ENCODE data around the gene ZNF407.

ZNF407 gene

DNA sequence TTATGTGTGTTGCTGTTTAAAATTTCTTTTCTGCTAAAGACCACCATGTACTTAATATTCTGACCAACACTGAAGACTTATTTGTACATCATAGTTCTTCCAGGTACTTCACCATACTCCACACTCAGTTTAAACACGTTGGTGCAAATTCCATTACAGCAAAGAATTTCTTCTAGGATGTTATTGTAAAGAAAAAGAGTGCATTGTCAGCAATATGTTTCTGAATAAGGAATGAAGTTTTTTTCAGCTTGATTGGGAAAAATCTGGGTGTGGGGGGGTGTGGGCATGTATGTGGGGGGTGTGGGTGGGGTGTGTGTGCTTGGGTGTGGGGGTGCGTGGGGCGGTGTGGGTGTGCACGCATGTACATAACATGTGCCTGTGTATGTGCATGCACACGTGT lies 447.1 kb downstream of the ZNF407 start:
- no peak for DNase-seq (ENCODE audit: low read depth in 2 of 3, low spot score in 2 of 3)

DNA sequence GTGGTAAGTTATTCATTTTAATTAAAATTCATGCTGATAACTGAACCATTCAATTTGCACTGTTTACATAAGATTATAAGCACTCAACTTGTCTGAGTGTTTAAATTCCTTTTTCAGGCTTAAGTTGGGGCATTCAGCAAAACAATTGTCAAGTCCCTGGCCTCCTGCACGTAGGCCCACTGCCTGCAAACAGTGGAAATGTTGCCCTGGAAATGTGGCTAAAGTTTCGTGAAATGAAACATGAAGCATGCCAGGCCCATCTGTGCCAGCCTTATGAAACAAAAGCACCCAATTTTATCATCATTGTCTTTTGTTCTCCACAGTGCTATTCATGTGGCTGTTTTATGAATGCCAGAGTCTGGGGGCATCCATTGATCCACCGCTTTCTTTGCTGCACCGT lies 447.6 kb downstream of the ZNF407 start:
- DNase-seq (ENCODE audit: low read depth in 2 of 3, low spot score in 2 of 3) = no peak

GRCh38 chr18:75047240-75047961 lies 449.7 kb downstream of the ZNF407 start:
- DNase-seq (ENCODE audit: low read depth in 2 of 3, low spot score in 2 of 3) = no peak

DNA sequence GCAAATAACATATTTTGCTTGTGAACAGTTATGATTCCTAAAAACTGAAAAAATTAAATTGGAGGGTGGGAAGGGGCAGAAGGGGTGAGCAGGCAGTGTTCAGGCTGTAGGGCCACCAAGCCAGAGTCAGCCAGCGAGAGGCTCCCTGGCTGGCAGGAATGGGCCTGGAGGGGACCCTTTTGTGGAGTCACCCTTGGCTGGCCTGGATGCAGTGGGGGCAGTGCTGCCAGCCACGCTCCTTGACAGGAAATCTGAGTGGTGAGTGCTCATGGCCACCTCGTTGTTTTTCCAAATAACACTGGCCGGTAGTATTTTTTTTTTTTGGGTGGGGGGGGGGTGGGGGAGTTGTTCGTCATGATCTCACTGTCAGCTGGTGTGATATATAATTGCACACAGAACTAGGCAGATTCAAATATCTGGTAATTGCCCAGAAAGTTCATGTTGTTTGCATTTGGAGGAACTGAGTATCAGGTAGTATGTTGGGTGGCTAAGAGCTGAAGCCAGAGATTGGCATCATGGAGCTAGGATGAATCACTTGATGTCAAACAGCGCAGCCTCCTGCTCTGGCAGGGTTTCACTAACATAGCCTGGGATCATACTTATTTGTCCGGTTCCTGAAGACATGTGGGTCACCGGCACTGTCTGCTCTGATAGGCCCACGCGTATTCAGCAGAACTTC lies 451.2 kb downstream of the ZNF407 start:
- no peak for DNase-seq (ENCODE audit: low read depth in 2 of 3, low spot score in 2 of 3)

GRCh38 chr18:75049455-75049789 lies 451.8 kb downstream of the ZNF407 start:
- DNase-seq (ENCODE audit: low read depth in 2 of 3, low spot score in 2 of 3) = no peak

DNA sequence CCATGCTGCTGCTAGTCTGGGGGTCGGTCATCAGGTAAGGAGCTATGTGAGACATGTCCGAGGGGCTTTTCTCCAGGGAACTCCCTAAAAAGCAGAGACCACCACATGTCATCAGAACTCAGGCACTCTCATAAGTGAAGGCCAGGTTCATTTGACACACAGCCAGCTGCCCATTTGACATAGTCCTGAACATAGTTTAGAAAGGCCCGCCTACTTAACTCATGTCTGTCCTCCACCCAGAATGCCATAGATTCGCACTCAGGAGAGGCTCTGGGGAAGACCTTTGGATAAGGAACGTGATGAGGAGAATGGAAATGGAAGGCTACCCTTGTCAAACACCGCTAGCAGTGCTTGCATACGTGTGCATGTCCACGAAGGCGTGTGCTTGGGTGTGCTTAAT lies 454.1 kb downstream of the ZNF407 start:
- DNase-seq (ENCODE audit: low read depth in 2 of 3, low spot score in 2 of 3) = no peak

DNA sequence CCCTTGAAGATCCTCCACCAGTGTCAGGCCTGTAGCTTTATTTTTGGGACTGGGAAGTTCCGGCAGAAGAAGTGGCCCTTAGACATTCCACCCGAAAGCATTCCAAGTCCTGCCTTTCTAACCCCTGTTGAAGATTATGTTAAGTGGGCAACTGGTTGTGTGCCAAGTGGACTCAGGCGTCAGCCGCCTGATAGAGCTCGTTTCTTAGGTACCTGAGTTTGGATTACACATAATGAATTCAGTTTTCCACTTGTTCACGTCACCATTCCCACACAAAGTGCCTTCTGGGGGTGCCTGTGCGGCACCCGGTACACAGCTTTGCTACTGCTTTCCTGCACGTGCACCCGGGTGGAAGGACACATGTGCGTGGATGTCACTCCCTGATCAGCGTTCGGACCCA lies 454.8 kb downstream of the ZNF407 start:
- no peak for DNase-seq (ENCODE audit: low read depth in 2 of 3, low spot score in 2 of 3)

DNA sequence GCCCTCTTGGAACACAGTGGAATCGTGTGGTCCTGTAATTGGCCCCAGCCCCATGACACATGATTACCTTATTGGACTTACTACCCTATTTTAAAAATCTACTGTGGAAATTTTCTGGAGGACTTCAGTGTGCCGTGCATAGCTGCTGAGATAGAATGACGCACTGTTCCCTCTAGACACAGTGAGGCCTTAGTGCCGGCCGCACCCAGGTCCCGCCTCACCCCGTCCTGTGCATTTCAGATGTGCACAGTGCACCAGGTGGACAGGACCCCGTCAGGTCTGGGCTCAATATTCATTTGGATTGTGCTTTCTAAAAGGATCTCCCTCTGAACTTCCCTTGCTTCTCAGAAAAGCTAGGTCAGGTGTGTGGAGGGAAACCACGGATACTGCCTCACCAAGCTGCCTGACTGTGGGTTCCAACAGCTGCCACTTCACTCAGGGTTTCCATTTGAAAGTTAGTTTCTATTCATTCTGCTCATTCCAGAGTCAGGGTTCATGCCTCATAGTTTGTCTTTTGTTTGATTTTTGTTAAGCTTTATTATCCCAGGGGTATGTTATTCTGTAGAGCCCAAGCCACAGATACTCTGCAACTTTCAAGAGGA lies 455.5 kb downstream of the ZNF407 start:
- DNase-seq (ENCODE audit: low read depth in 2 of 3, low spot score in 2 of 3) = no peak

GRCh38 chr18:75054046-75054445 lies 456.4 kb downstream of the ZNF407 start:
- DNase-seq (ENCODE audit: low read depth in 2 of 3, low spot score in 2 of 3) = no peak

DNA sequence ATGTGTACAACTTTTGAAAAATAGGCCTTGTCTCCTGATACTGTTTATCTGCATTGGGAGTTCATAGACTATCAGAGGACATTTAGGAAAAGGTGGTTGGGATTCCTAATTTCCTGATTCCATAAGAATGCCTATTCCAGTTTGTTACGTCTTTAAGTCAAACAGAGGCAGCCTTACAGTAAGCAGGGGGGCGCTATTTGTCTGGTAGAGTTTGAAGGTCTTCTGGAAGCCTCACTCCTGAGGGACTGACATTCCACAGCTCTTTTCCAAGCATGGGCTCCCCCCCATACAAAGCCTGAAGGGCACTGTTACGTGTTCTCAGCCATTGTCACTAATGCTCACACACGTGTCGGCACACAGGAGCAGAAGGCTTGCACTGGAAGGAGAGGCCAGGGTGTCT lies 456.9 kb downstream of the ZNF407 start:
- DNase-seq (ENCODE audit: low read depth in 2 of 3, low spot score in 2 of 3) = no peak

GRCh38 chr18:75057169-75057960 lies 459.7 kb downstream of the ZNF407 start:
- DNase-seq (ENCODE audit: low read depth in 2 of 3, low spot score in 2 of 3) = no peak

GRCh38 chr18:75060185-75060584 lies 462.5 kb downstream of the ZNF407 start:
- no peak for DNase-seq (ENCODE audit: low read depth in 2 of 3, low spot score in 2 of 3)

GRCh38 chr18:75062297-75062886 lies 464.7 kb downstream of the ZNF407 start:
- DNase-seq (ENCODE audit: low read depth in 2 of 3, low spot score in 2 of 3) = no peak

DNA sequence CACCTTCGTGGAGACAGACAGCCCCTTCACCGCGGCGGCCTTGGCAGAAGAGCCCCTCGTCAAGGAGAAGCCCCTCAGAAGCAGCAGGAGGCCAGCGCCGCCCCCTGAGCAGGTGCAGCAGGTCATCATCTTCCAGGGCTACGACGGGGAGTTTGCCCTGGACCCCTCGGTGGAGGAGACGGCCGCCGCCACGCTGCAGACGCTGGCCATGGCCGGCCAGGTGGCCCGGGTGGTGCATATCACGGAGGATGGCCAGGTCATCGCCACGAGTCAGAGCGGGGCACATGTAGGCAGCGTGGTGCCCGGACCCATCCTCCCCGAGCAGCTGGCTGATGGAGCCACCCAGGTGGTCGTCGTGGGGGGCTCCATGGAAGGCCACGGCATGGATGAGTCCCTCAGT lies 465.5 kb downstream of the ZNF407 start:
- DNase-seq (ENCODE audit: low read depth in 2 of 3, low spot score in 2 of 3) = no peak

GRCh38 chr18:75063615-75064512 lies 466.2 kb downstream of the ZNF407 start:
- no peak for DNase-seq (ENCODE audit: low read depth in 2 of 3, low spot score in 2 of 3)

- DNase-seq (ENCODE audit: low read depth in 2 of 3, low spot score in 2 of 3) = no peak
Measured at GRCh38 chr18:75064513-75064905, 466.8 kb downstream of the ZNF407 start.

DNA sequence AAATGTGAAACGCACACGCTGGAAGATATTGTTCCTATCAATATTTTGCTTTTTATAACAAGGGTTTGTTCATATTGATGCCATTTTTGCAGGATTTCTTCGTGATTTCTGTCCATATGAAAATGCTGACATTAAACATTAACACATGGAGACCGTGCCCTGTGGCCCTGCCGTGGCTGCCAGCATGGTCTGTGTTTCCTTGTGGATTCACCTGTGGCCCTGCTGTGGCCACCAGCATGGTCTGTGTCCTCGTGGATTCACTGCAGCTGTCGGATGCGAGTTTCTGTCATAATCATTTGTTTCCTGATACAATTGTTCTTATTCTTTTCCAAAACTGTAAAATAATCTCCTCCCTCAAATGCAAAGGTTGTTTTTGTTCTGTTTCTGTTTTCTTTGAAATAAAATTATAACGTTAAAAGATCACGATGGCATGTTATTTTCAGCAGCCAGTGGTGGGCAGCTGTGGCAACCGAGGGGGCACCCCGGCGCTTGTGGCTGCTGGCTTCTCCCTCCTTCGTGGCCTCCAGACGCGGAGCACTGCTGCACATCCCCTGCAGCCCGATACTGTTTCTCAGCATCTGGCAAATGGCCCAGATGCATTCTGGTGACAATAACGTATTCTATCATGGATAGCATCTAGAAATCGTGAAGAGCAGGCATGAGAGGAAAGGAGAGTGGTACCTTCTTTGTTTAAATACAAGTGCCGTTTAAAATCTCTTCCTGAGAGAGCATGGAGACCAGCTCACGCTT lies 467.8 kb downstream of the ZNF407 start:
- DNase-seq (ENCODE audit: low read depth in 2 of 3, low spot score in 2 of 3) = no peak

DNA sequence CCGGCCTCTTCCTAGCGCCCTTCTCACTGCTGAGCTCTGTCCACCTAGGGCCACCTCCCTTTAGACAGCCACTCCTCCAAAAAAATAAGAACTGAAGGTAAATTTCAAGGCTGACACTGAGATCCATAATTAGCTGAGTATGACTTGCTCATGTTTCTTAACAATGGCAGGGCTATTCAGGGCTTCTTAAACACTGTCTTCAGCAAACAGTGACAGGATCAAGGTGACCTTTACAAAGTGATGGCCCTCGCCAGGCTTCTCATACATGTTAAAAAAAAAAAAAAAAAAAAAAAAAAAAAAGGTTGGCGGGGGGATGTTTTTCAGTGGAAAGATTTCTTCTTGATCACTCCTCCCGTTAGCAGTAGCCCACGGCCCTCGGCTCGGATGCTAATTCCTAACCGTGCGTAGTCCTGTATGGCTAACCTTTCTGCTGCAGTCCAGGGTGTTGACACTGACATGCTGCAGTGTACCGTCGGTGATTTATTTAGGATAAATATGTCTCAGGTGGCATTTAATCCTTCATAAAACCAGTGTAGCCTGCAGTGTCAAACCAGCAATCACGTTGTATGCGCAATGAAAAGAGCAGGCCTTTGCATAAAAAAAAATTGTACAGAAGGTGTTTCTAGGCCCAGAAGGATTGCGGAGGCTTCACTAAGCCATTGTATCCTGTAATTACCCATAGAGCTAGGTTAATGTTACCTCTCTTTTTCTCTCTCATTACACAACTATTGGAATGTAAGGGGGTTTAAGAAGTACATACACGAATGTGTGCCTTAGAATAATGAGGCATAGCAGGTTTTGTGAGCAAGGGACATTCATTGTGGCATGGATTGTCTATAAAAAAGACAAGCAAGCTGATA lies 468.6 kb downstream of the ZNF407 start:
- no peak for DNase-seq (ENCODE audit: low read depth in 2 of 3, low spot score in 2 of 3)

- DNase-seq (ENCODE audit: low read depth in 2 of 3, low spot score in 2 of 3) = no peak
Measured at GRCh38 chr18:75066936-75067335, 469.3 kb downstream of the ZNF407 start.

Measured in activated CD8-positive, alpha-beta memory T cell treated with anti-CD3 and anti-CD28 coated beads for 48 hours (primary cell).